A549 (cell line): ENCODE measurements around the gene CNST. TPM values are rescaled to one million over a fixed set of nuclear protein-coding genes. Genes with fewer than 3 reads are reported as not detected.

Experiments
- ATAC-seq, 2 experiments: fragments of 200-7000 bp in 1 of 2; fragments of >200 bp in 1 of 2; cut with Nextera tagmentation in 1 of 2; cut with Tn5 transposase in 1 of 2; 3 replicates each; pipeline versions ENCODE4 v1.8.0 to v1.9.1; 2018 to 2020; ENCODE audit warnings: mild to moderate bottlenecking in 1 of 2, moderate library complexity in 1 of 2
- CTCF ChIA-PET: fragments of 300-600 bp; sonication (Branson Sonifier 250); formaldehyde crosslinking; extraction: SDS; loops from one replicate; lab custom pipeline; 2021; ENCODE audit warnings: antibody characterized with exemption, inconsistent platforms; lab: Yijun Ruan, JAX
- POLR2A ChIA-PET: fragments of 350-600 bp; formaldehyde crosslinking; extraction: SDS; loops from one replicate; lab custom pipeline; 2021; ENCODE audit warnings: antibody characterized with exemption, inconsistent platforms; lab: Yijun Ruan, JAX
- DNase-seq, 2 experiments: peaks; one replicate each; pipeline versions ENCODE4 v3.0.0 to v3.0.0-alpha.2; 2011 to 2016; ENCODE audit warnings: low read depth in 1 of 2, low spot score in 1 of 2
- FAIRE-seq: peaks from 2 replicates; lab custom pipeline; 2011; peaks lifted over from hg19 to GRCh38; lab: Jason Lieb, UNC
- H3K27ac ChIP-seq, 2 experiments: fragments of >200 bp; sonication (Bioruptor Twin); formaldehyde crosslinking; 3 replicates each; pipeline ENCODE4 v1.5.1; 2016 to 2017
- H3K4me1 ChIP-seq: fragments of >200 bp; sonication (Bioruptor Twin); formaldehyde crosslinking; 3 replicates; pipeline ENCODE4 v1.6.1; 2016
- H3K4me2 ChIP-seq: fragments of >200 bp; sonication (Bioruptor Twin); formaldehyde crosslinking; 3 replicates; pipeline ENCODE4 v1.6.1; 2016
- H3K4me3 ChIP-seq: fragments of >200 bp; sonication (Bioruptor Twin); formaldehyde crosslinking; 3 replicates; pipeline ENCODE4 v1.5.1; 2016
- H3K9me3 ChIP-seq: fragments of >200 bp; sonication (Bioruptor Twin); formaldehyde crosslinking; 3 replicates; pipeline ENCODE4 v1.6.1; 2016
- BHLHE40 ChIP-seq: IDR thresholded peaks from 2 replicates; pipeline ENCODE4 v1.6.1; 2012; ENCODE audit warnings: low read depth, low read length, inconsistent platforms
- CBX2 ChIP-seq: fragments of 200-600 bp; sonication (generic); IDR thresholded peaks from 2 replicates; pipeline ENCODE4 v1.6.1; 2016; ENCODE audit warnings: low read depth, mild to moderate bottlenecking, borderline replicate concordance
- CBX8 ChIP-seq: fragments of 200-600 bp; sonication (generic); IDR thresholded peaks from 2 replicates; pipeline ENCODE4 v1.6.1; 2016
- CEBPB ChIP-seq, 2 experiments: fragments of >200 bp in 1 of 2; sonication (Bioruptor Twin) in 1 of 2; formaldehyde crosslinking in 1 of 2; IDR thresholded peaks; 2 replicates each; pipeline ENCODE4 v1.6.1; 2012 to 2016
- CTCF ChIP-seq: fragments of >200 bp; sonication (Bioruptor Twin); formaldehyde crosslinking; IDR thresholded peaks from 3 replicates; pipeline ENCODE4 v1.5.1; 2016
- EP300 ChIP-seq, 2 experiments: fragments of >200 bp; sonication (Bioruptor Twin); formaldehyde crosslinking; IDR thresholded peaks; 2 replicates in 1 of 2; 3 replicates in 1 of 2; pipeline ENCODE4 v1.6.1; 2016 to 2017
- ESRRA ChIP-seq: fragments of 150-350 bp; IDR thresholded peaks from 2 replicates; pipeline ENCODE4 v1.6.1; 2014; ENCODE audit warnings: mild to moderate bottlenecking, low read length, borderline replicate concordance
- FOXS1 ChIP-seq: fragments of 250-450 bp; sonication (Bioruptor Pico); IDR thresholded peaks from 2 replicates; pipeline ENCODE4 v1.5.0; 2020; ENCODE audit warnings: mild to moderate bottlenecking, moderate library complexity
- HDAC2 ChIP-seq: fragments of 200-600 bp; sonication (generic); IDR thresholded peaks from 2 replicates; pipeline ENCODE4 v1.6.1; 2016
- HEYL ChIP-seq: fragments of 250-450 bp; sonication (Bioruptor Pico); IDR thresholded peaks from 2 replicates; pipeline ENCODE4 v1.8.0; 2021; ENCODE audit warnings: mild to moderate bottlenecking, moderate library complexity
- HOXA7 ChIP-seq: fragments of 250-450 bp; sonication (Bioruptor Pico); IDR thresholded peaks from 2 replicates; pipeline ENCODE4 v1.5.0; 2020; ENCODE audit warnings: mild to moderate bottlenecking, moderate library complexity
- HOXB13 ChIP-seq: fragments of 250-450 bp; sonication (Bioruptor Pico); IDR thresholded peaks from 2 replicates; pipeline ENCODE4 v1.5.0; 2020; ENCODE audit warnings: low read depth, mild to moderate bottlenecking, moderate library complexity
- KDM1A ChIP-seq: fragments of 200-600 bp; sonication (generic); IDR thresholded peaks from 2 replicates; pipeline ENCODE4 v1.6.1; 2016; ENCODE audit warnings: low read depth, mild to moderate bottlenecking
- KDM5A ChIP-seq: fragments of 200-600 bp; sonication (generic); IDR thresholded peaks from 2 replicates; pipeline ENCODE4 v1.6.1; 2016; ENCODE audit warnings: antibody characterized with exemption, mild to moderate bottlenecking
- NR3C1 ChIP-seq: fragments of >200 bp; sonication (Bioruptor Twin); formaldehyde crosslinking; IDR thresholded peaks from 3 replicates; pipeline ENCODE4 v1.6.1; 2017
- PHF8 ChIP-seq: fragments of 200-600 bp; sonication (generic); IDR thresholded peaks from 2 replicates; pipeline ENCODE4 v1.6.1; 2016; ENCODE audit warnings: low read depth, mild to moderate bottlenecking, antibody characterized with exemption, moderate library complexity, borderline replicate concordance
- POLR2A ChIP-seq: IDR thresholded peaks from 2 replicates; pipeline ENCODE4 v1.6.1; 2012; ENCODE audit warnings: mild to moderate bottlenecking, low read length
- RAD21 ChIP-seq, 2 experiments: fragments of >200 bp in 1 of 2; sonication (Bioruptor Twin) in 1 of 2; formaldehyde crosslinking in 1 of 2; IDR thresholded peaks in 1 of 2; conservative IDR thresholded peaks in 1 of 2; 2 replicates in 1 of 2; 3 replicates in 1 of 2; pipeline ENCODE4 v1.6.1; 2012 to 2018; ENCODE audit warnings: inconsistent platforms in 1 of 2
- SREBF2 ChIP-seq: fragments of 450-650 bp; IDR thresholded peaks from 2 replicates; pipeline ENCODE4 v1.6.1; 2014; ENCODE audit warnings: mild to moderate bottlenecking, moderate library complexity
- TP53 ChIP-seq: fragments of 250-450 bp; sonication (Bioruptor Pico); IDR thresholded peaks from 2 replicates; pipeline ENCODE4 v1.5.0; 2021; ENCODE audit warnings: mild to moderate bottlenecking, moderate library complexity
- ZC3H11A ChIP-seq: fragments of 450-650 bp; IDR thresholded peaks from 2 replicates; pipeline ENCODE4 v1.6.1; 2014; ENCODE audit warnings: antibody characterized with exemption, mild to moderate bottlenecking
- ZNF302 ChIP-seq: fragments of 250-450 bp; sonication (Bioruptor Pico); IDR thresholded peaks from 2 replicates; pipeline ENCODE4 v1.9.0; 2021; ENCODE audit warnings: inconsistent platforms, mild to moderate bottlenecking, moderate library complexity
- ZSCAN20 ChIP-seq: fragments of 250-450 bp; sonication (Bioruptor Pico); IDR thresholded peaks from 2 replicates; pipeline ENCODE4 v1.8.0; 2022; ENCODE audit warnings: mild to moderate bottlenecking, moderate library complexity
- WGBS: methylation state at CpG from one replicate; pipeline ENCODE4 v1.1.6; 2017; ENCODE audit errors: missing lambda C conversion rate; 5-methylcytosine and 5-hydroxymethylcytosine counted together
- polyA plus RNA-seq, 4 experiments: library from polyadenylated mRNA; depleted of rRNA in 3 of 4; stranded (reverse); fragments of >200 nt; fragmentation: RNase III in 1 of 4; extraction: RNeasy Plus Mini Kit Qiagen cat#74134 plus additional on column Dnase treatment in 1 of 4; gene quantifications; 2 replicates in 3 of 4; 3 replicates in 1 of 4; pipeline ENCODE4 v1.2.3, GENCODE V29; 2011 to 2017
- TF ChIP-seq, protein P1 (sequence below): fragments of 250-450 bp; sonication (Bioruptor Pico); IDR thresholded peaks from 2 replicates; pipeline ENCODE4 v1.5.0; 2021; ENCODE audit warnings: mild to moderate bottlenecking, moderate library complexity, borderline replicate concordance
- TF ChIP-seq, protein P2 (sequence below): IDR thresholded peaks from 2 replicates; pipeline ENCODE4 v1.6.1; 2012
- TF ChIP-seq, protein P3 (sequence below): fragments of 250-450 bp; sonication (Bioruptor Pico); IDR thresholded peaks from 2 replicates; pipeline ENCODE4 v1.5.0; 2020; ENCODE audit warnings: low read depth, mild to moderate bottlenecking, moderate library complexity
- TF ChIP-seq, protein P4 (sequence below): fragments of 200-600 bp; sonication (generic); IDR thresholded peaks from 2 replicates; pipeline ENCODE4 v1.6.1; 2016; ENCODE audit warnings: antibody characterized with exemption, mild to moderate bottlenecking, moderate library complexity

CNST gene
- polyA plus RNA-seq, 2 of the 4 experiments (the other 2 are of a cell fraction) = 7.9 to 23.0 TPM

DNA sequence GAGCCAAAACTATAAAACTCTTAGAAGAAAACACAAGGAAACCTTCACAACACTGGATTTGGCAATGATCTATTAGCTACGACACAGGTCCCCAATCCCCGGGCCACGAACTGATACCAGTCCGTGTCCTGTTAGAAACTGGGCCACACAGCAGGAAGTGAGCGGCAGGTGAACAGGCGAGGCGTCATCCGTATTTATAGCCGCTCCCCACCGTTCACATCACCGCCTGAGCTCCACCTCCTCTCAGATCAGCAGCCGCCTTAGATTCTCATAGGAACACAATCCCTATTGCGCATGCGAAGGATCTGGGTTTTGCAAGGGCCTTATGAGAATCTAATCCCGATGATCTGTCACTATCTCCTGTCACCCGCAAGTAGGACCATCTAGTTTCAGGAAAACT, 12.1 kb upstream of the CNST start:
- TF ChIP-seq BHLHE40 (no peak), ZC3H11A (no peak), RAD21 (conservative IDR thresholded peaks at IDR 0.05 in 1 of 2, IDR thresholded peaks at IDR 0.05 in 1 of 2) (no peak), NR3C1 (no peak), HEYL (CRISPR knock-in tag) (no peak), FOXS1 (CRISPR knock-in tag) (no peak), KDM1A (no peak), HOXB13 (no peak), CBX8 (no peak), SREBF2 (no peak)
- TF ChIP-seq, protein P1, sequence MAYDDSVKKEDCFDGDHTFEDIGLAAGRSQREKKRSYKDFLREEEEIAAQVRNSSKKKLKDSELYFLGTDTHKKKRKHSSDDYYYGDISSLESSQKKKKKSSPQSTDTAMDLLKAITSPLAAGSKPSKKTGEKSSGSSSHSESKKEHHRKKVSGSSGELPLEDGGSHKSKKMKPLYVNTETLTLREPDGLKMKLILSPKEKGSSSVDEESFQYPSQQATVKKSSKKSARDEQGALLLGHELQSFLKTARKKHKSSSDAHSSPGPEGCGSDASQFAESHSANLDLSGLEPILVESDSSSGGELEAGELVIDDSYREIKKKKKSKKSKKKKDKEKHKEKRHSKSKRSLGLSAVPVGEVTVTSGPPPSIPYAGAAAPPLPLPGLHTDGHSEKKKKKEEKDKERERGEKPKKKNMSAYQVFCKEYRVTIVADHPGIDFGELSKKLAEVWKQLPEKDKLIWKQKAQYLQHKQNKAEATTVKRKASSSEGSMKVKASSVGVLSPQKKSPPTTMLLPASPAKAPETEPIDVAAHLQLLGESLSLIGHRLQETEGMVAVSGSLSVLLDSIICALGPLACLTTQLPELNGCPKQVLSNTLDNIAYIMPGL = no peak
- no peak overlapping the region for H3K4me2 ChIP-seq
- DNase-seq (no peak), ATAC-seq (no peak), FAIRE-seq (no peak)
- no peaks in the 10 kb centered on the region for H3K9me3 ChIP-seq
- no peak overlapping the region for H3K27ac ChIP-seq
- ChIA-PET POLR2A (no interaction called here), CTCF (no interaction called here)
- no peak overlapping the region for H3K4me3 ChIP-seq
- no peaks in the 10 kb centered on the region for H3K4me1 ChIP-seq
- WGBS = 98% methylated on average over 16 of the region's 16 CpGs

DNA sequence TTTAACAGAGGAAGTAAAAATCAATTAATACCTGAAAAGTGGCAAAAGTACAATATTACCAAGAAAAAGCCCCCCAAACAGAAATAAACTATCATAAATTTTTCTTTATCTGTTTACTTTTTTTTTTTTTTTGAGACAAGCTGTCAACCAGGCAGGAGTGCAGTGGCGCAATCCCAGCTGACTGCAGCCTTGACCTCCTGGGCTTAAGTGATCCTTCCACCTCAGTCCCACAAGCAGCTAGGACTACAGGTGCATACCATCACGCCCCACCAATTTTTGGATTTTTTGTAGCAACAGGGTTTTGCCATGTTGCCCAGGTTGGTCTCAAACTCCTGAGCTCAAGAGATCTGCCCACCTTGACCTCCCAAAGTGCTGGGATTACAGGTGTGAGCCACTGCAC, 8.2 kb upstream of the CNST start:
- Histone ChIP-seq H3K4me2 (no peak overlapping the region), H3K9me3 (no peaks in the 10 kb centered on the region)
- DNase-seq = no peak
- POLR2A ChIA-PET = no interaction called here
- TF ChIP-seq, protein P2, sequence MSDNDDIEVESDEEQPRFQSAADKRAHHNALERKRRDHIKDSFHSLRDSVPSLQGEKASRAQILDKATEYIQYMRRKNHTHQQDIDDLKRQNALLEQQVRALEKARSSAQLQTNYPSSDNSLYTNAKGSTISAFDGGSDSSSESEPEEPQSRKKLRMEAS = no peak
- TF ChIP-seq PHF8 (no peak), CEBPB (IDR thresholded peaks at IDR 0.05) (no peak), TP53 (CRISPR knock-in tag) (no peak), EP300 (IDR thresholded peaks at IDR 0.05) (no peak), HOXA7 (CRISPR knock-in tag) (no peak), SREBF2 (no peak), RAD21 (conservative IDR thresholded peaks at IDR 0.05 in 1 of 2, IDR thresholded peaks at IDR 0.05 in 1 of 2) (no peak)
- TF ChIP-seq, all 56 proteins: peak for 0
- no peaks in the 10 kb centered on the region for H3K4me1 ChIP-seq
- no peak overlapping the region for H3K27ac ChIP-seq
- no peak overlapping the region for H3K4me3 ChIP-seq
- ATAC-seq (no peak), FAIRE-seq (no peak)
- WGBS = 93% methylated on average over 2 of the region's 2 CpGs
- CTCF ChIA-PET = no interaction called here

GRCh38 chr1:246559310-246559709, 6.9 kb upstream of the CNST start:
- POLR2A ChIA-PET = no interaction called here
- TF ChIP-seq CEBPB (IDR thresholded peaks at IDR 0.05) = no peak
- TF ChIP-seq ZNF302 = no peak
- TF ChIP-seq KDM5A = no peak
- TF ChIP-seq ZC3H11A = no peak
- TF ChIP-seq, protein P2 = no peak
- no peak for TF ChIP-seq CBX8
- no peak for TF ChIP-seq POLR2A
- no peak for TF ChIP-seq ESRRA
- TF ChIP-seq TP53 (CRISPR knock-in tag) = no peak
- TF ChIP-seq FOXS1 (CRISPR knock-in tag) = no peak
- no peak for TF ChIP-seq HDAC2
- TF ChIP-seq, protein P3, sequence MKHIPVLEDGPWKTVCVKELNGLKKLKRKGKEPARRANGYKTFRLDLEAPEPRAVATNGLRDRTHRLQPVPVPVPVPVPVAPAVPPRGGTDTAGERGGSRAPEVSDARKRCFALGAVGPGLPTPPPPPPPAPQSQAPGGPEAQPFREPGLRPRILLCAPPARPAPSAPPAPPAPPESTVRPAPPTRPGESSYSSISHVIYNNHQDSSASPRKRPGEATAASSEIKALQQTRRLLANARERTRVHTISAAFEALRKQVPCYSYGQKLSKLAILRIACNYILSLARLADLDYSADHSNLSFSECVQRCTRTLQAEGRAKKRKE = no peak
- TF ChIP-seq, protein P4, sequence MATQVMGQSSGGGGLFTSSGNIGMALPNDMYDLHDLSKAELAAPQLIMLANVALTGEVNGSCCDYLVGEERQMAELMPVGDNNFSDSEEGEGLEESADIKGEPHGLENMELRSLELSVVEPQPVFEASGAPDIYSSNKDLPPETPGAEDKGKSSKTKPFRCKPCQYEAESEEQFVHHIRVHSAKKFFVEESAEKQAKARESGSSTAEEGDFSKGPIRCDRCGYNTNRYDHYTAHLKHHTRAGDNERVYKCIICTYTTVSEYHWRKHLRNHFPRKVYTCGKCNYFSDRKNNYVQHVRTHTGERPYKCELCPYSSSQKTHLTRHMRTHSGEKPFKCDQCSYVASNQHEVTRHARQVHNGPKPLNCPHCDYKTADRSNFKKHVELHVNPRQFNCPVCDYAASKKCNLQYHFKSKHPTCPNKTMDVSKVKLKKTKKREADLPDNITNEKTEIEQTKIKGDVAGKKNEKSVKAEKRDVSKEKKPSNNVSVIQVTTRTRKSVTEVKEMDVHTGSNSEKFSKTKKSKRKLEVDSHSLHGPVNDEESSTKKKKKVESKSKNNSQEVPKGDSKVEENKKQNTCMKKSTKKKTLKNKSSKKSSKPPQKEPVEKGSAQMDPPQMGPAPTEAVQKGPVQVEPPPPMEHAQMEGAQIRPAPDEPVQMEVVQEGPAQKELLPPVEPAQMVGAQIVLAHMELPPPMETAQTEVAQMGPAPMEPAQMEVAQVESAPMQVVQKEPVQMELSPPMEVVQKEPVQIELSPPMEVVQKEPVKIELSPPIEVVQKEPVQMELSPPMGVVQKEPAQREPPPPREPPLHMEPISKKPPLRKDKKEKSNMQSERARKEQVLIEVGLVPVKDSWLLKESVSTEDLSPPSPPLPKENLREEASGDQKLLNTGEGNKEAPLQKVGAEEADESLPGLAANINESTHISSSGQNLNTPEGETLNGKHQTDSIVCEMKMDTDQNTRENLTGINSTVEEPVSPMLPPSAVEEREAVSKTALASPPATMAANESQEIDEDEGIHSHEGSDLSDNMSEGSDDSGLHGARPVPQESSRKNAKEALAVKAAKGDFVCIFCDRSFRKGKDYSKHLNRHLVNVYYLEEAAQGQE = no peak
- TF ChIP-seq BHLHE40 = no peak
- no peak for TF ChIP-seq CBX2
- TF ChIP-seq ZSCAN20 (CRISPR knock-in tag) = no peak
- no peak for TF ChIP-seq CTCF

More at GRCh38 chr1:246559310-246559709, 6.9 kb upstream of the CNST start:
- Histone ChIP-seq H3K4me2 (no peak overlapping the region), H3K4me1 (peaks cover 4% of the 10 kb centered on the region), H3K9me3 (no peaks in the 10 kb centered on the region), H3K4me3 (no peak overlapping the region), H3K27ac (no peak overlapping the region)
- CTCF ChIA-PET = no interaction called here
- 90% methylated on average over 4 of the region's 4 CpGs for WGBS
- no peak for DNase-seq
- ATAC-seq = no peak
- no peak for FAIRE-seq
